GM06990 (cell line): ENCODE data around the gene PALD1.

ENCODE experiments used
- DNase-seq: peaks from one replicate; pipeline ENCODE4 v3.0.0-alpha.2; 2011; ENCODE audit not compliant: insufficient read length; ENCODE audit errors: extremely low read depth
- H3K27me3 ChIP-seq: replicated peaks from 2 replicates; pipeline ENCODE4 v1.6.0; 2011; ENCODE audit warnings: low read length; ENCODE audit not compliant: control insufficient read depth, insufficient read depth
- H3K36me3 ChIP-seq: 2 replicates; pipeline ENCODE4 v1.5.1; 2011; ENCODE audit warnings: low read length; ENCODE audit not compliant: control insufficient read depth, insufficient read depth
- H3K4me3 ChIP-seq: replicated peaks from 2 replicates; pipeline ENCODE4 v1.5.1; 2011; ENCODE audit warnings: low read depth, mild to moderate bottlenecking, control low read depth, low read length
- CTCF ChIP-seq: IDR thresholded peaks from 2 replicates; pipeline ENCODE4 v1.5.1; 2011; ENCODE audit warnings: low read length, control low read depth, mild to moderate bottlenecking, inconsistent platforms; ENCODE audit not compliant: insufficient read depth, poor library complexity, severe bottlenecking

PALD1 gene

GRCh38 chr10:70541736-70542564 is 63.4 kb downstream of the PALD1 start:
- TF ChIP-seq CTCF = no peak
- Histone ChIP-seq H3K27me3 (no peaks in the 10 kb centered on the region), H3K36me3 (no peaks in the 10 kb centered on the region), H3K4me3 (no peak overlapping the region)
- no peak for DNase-seq

- H3K36me3 ChIP-seq = no peaks in the 10 kb centered on the region
- no peak for TF ChIP-seq CTCF
- no peaks in the 10 kb centered on the region for H3K27me3 ChIP-seq
Measured at GRCh38 chr10:70542565-70542938, 64.0 kb downstream of the PALD1 start.

GRCh38 chr10:70543911-70544310 is 65.3 kb downstream of the PALD1 start:
- no peak for TF ChIP-seq CTCF
- no peak for DNase-seq
- Histone ChIP-seq H3K4me3 (no peak overlapping the region), H3K36me3 (no peaks in the 10 kb centered on the region), H3K27me3 (no peaks in the 10 kb centered on the region)

More at GRCh38 chr10:70542565-70542938, 64.0 kb downstream of the PALD1 start:
- no peak overlapping the region for H3K4me3 ChIP-seq
- DNase-seq = no peak

GRCh38 chr10:70544431-70545340 is 66.1 kb downstream of the PALD1 start:
- no peaks in the 10 kb centered on the region for H3K27me3 ChIP-seq
- no peak for DNase-seq
- no peaks in the 10 kb centered on the region for H3K36me3 ChIP-seq
- TF ChIP-seq CTCF = no peak
- H3K4me3 ChIP-seq = no peak overlapping the region

- TF ChIP-seq CTCF = no peak
- Histone ChIP-seq H3K36me3 (no peaks in the 10 kb centered on the region), H3K4me3 (no peak overlapping the region), H3K27me3 (no peaks in the 10 kb centered on the region)
- DNase-seq = no peak
Measured at GRCh38 chr10:70546584-70546983, 68.0 kb downstream of the PALD1 start.
